Endometrium (tissue), 2 donors: ENCODE data around the gene ZNF432.
"Not testable (repeated sequence)": the region's sequence is repeated elsewhere in the genome, so short reads cannot be mapped to it uniquely, and the experiment has no call there.

Experiments used
- FAIRE-seq: peaks from 2 replicates; lab custom pipeline; 2012; peaks lifted over from hg19 to GRCh38; lab: Jason Lieb, UNC
- donor health status: control.
- donor health status: control.

The ZNF432 gene

DNA sequence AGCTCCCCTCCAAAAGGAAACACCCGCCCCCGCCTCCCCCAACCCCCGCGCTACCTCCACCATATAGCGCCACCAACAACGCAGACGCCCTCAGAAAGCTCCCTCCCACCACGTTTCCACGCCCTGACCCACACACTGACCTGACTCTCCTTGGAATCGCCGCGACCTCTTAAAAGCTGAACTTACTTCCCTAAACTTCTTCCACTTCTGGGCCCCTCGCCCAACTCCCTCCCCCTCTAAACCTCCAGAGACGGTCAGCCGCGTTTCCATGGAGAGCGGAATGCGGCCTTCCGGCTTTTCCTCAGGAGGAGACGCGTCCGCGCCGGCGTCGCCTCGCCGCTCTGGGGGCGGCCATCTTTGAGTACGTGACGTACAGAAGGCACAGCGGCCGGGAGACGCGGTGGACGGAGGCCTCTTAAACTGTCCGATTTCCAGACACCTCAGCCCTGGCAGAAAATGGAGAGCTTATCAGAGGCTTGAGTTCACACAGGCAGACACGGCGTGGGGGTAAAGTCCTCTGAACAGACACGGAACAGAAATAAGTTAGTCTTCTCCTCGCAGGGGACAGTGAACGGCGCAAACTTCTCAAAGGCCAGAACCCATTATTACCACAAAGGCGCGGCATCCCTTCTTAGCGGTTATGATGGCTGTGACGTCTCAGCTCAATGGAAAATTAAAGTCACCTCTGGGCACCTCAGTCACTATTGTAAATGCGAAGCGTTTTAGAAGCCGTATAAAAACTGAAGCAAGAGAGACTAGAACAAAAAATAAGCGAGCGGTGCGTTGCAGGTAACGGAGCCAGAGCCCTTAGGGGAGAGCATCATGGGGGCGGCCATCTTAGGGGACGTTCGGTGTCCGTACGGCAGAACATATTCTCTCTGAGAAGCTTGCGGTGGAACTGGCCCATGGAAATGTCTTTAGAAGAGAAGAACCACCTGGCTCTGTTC, at the start of gene ZNF432:
TSS of gene ZNF432 (minus strand) at position 284 of the 947 bp plus-strand sequence. CDS start 1,970 bp downstream, outside the sequence.
- FAIRE-seq = peak; percentile 93

DNA sequence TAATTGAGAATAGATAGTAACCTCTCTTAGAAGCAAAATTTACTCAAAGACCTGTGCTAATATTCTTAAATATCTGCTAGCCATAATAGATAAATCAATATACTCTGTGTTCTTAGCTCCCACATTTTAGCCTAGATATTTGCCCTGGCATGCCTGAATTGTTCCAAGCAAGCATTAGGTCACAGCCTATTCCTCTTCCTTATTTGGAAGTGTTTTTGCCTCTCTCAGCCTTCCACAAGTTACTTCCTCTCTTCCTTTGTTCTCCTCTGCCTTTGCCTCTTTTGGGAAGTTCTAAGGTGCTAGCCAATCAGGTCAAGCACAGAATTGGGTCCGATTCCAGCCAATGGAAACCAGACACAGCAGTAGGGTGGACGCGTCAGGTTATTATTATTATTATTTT, 47.8 kb upstream of the ZNF432 start:
- not testable (repeated sequence) for FAIRE-seq

- no peak for FAIRE-seq
Measured at GRCh38 chr19:52095172-52096014, 46.8 kb upstream of the ZNF432 start, which contains the start of gene ZNF841. TSS of gene ZNF841 (minus strand) at chr19:52095765. CDS start at chr19:52084801, 10,964 bp downstream.

GRCh38 chr19:52094526-52095130, 46.0 kb upstream of the ZNF432 start:
- FAIRE-seq = no peak

- FAIRE-seq = no peak
Measured at GRCh38 chr19:52086481-52086880, 37.8 kb upstream of the ZNF432 start.

DNA sequence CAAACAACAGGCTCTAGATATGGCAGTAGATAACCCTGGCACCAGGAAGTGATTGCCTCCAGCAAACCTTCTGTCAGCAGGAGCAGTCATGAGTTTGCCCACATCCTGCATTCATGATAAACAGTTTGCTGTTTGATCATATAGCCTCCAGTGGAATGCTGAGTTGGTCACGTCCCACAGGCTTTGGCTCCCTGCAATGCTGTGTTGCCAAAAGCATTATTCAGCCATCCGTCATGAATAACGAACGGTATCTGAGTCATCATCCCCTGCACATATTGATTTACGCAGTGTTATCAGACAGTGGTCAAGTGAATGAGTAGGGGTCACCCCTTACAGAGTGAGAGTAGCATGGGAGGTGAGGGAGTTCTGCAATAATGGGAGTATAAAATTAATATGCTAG, 21.9 kb upstream of the ZNF432 start:
- FAIRE-seq = no peak

- FAIRE-seq = no peak
Measured at GRCh38 chr19:52069653-52070052, 21.0 kb upstream of the ZNF432 start.

- FAIRE-seq = no peak
Measured at GRCh38 chr19:52066258-52066863, 17.7 kb upstream of the ZNF432 start.

GRCh38 chr19:52065399-52065798, 16.8 kb upstream of the ZNF432 start:
- no peak for FAIRE-seq

- FAIRE-seq = not testable (repeated sequence)
Measured at GRCh38 chr19:52056480-52056879, 7.8 kb upstream of the ZNF432 start.

- FAIRE-seq = not testable (repeated sequence)
Measured at GRCh38 chr19:52051736-52052135, 3.1 kb upstream of the ZNF432 start.

DNA sequence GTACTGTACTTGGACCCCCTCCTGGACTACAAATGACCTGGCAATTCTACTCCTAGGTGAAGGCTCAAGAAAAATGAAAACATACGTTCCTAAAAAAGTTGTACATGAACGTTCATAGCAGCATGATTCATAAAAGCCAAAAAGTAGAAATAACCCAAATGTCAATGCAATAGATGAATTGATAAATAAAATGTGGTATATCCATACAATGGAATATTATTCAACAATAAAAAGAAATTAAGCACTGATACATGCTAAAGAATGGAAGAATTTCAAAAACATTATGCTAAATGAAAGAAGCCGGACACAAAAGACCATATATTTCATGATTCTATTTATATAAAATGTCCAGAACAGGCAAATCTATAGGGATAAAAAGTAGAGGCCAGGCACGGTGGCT, 9.5 kb downstream of the ZNF432 start:
- no peak for FAIRE-seq

- FAIRE-seq = no peak
Measured at GRCh38 chr19:52034051-52034728, 14.4 kb downstream of the ZNF432 start.

- FAIRE-seq = no peak
Measured at GRCh38 chr19:52028780-52029123, 19.9 kb downstream of the ZNF432 start.

DNA sequence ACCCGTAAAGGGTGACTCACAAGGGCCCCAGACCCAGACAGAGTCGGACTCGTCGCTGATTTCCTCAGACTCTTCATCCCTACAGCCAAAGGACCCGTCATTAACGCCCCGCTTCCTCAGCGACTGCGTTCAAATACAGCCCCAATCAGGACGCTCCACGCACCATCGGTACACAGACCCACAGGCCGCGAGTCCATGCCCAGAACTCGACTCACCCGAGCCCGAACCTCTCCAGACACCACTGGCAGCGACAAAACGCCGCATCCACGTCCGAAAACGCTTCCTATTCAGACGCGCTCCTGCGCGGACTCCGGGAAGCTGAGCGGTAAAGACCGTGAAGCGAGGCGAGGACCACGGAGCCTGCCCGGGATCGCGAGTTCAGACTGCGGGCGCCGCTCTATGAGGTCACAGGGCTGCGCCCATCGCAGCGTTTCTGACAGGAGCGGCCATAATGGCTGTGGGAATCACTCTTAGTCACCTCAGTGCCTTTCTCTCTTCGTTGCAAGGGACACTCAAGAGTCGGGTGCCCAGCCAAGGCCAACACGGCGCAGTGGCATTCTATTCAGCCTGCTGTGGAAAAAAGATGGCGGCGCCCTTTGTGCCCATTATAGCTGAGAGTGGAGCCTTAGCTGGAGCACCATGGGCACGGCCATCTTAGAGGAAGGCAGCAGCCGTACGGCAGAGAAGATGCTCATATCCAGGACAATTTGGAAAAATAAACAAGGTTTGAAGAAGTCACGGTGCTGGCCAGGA, 20.4 kb downstream of the ZNF432 start, which contains the start of gene ZNF614:
TSS of gene ZNF614 (minus strand) at position 353 of the 753 bp plus-strand sequence. CDS start 2,634 bp downstream, outside the sequence.
- no peak for FAIRE-seq

- FAIRE-seq = not testable (repeated sequence)
Measured at GRCh38 chr19:52026255-52026990, 22.2 kb downstream of the ZNF432 start.

GRCh38 chr19:52024478-52024877, 24.2 kb downstream of the ZNF432 start:
- not testable (repeated sequence) for FAIRE-seq

DNA sequence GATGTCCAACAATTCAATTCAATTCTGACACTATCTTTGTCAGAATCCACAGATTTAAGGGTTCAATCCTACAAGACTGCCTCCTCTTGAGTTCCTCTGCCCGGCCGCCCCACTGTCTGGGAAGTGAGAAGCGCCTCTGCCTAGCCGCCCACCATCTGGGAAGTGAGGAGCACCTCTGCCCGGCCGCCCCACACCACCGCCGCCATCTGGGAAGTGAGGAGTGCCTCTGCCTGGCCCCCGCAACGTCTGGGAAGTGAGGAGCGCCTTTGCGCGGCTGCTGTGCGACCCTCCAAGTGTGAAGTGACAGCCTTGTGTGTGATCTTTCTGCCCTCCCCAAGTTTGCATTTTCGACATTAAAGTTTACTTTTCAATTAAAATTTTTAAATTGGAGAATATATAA, 26.4 kb downstream of the ZNF432 start:
- no peak for FAIRE-seq

DNA sequence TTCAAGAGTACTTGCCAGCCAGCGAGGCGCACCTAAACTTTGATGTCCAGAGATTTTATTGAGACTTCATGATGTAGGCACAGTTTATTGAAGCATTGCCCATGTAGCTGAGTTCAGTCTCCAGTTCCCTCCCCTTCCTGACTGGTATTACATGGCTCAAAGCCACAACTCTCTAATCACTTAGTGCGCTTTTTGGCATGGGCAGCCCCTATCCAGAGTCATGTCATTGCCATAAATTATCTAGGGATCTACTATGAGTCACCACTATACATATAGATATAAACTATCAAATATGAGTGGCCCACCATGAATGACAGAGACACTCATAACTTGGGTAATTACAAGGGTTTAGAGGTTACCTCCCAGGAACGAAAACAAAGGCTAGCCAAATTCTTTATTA, 28.1 kb downstream of the ZNF432 start:
- no peak for FAIRE-seq

- no peak for FAIRE-seq
Measured at GRCh38 chr19:52010674-52011073, 38.0 kb downstream of the ZNF432 start.
